ENCODE data around the gene CTBP2. TPM values are rescaled to one million over a fixed set of nuclear protein-coding genes. Genes with fewer than 3 reads are reported as not detected.
A peak's percentile ranks its signal among the peaks of the same experiment; 100 is the strongest.

The CTBP2 gene
- total RNA-seq, 3 donors from 2014 or later (not counting 1 experiment from before 2014, with no cell fraction given) = 120 to 179 (median 124) TPM

DNA sequence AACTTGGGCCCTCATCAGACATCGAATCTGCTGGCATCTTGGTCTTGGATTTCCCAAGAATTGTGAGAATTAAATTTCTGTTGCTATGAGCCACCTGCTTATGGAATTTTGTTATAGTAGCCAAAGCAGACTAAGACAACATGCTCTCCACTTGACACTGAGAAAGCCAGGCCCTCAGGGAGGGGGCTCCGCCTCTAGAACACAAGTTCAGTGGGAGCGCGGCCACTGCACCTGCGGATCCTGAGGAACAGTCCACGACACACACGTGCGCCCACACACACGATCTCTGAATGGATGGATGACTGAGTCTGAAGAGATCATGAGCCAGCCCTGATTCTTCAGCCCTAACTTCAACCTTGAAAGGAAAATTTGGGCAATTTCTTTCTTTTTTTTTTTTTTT is 73.7 kb downstream of the CTBP2 start:
- H3K27me3 Mint-ChIP-seq (ENCODE audit: low read depth in 2 of 2) = no peaks in the 10 kb centered on the region

DNA sequence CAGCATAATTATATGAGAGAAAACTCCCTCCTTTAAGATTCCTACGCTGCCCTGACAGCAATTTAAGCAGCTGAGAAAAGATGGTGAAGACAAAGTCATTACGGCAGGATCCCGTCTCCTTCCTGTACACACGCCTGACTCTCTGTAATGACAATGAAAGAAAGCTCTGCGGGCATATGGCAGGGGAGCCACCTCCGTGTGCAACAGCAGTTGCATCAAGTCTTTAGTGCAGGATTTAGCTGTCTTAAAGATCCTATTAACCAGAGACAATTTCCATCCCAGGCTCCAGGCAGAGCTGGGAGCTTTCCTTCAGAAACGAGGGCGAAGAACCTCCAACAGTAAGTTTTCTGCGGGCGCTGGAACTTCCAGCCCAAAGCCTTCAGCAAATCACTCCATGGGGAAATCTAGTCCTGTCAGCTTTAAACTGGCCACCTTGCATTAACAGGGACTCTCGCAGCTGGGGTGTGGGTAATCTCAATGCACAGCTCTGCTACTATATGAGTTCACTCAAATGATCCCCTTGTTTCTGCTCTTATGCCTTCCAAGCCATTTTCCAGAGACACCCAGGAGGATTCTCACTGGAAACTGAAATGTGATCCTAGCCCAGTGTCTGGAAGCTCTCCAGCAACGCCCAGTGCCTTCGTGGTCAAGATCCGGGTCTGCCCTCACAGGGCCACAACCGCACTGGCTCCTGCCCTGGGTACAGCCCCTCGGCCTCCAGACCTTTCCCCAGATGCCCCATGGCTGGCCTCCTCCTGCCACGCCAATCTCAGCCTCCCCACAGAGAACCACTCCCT is 74.9 kb downstream of the CTBP2 start:
- Mint-ChIP-seq H3K9me3 (no peaks in the 10 kb centered on the region), H3K27ac (peak overlapping the region; percentile 73 to 83), H3K4me1 (peaks cover 76 to 78% of the 10 kb centered on the region in 2 donors), H3K27me3 (ENCODE audit: low read depth in 2 of 2) (no peaks in the 10 kb centered on the region), H3K4me3 (no peak overlapping the region), H3K36me3 (no peaks in the 10 kb centered on the region)
- ATAC-seq = no peak
- Histone ChIP-seq H3K27me3 (ENCODE audit: control insufficient read depth, insufficient read depth, low read length) (no peaks in the 10 kb centered on the region), H3K4me1 (ENCODE audit: control insufficient read depth, insufficient read depth, low read length) (peaks cover 9% of the 10 kb centered on the region), H3K27ac (ENCODE audit: low read length) (no peak overlapping the region), H3K9me3 (ENCODE audit: control insufficient read depth, insufficient read depth, low read length) (no peaks in the 10 kb centered on the region), H3K36me3 (ENCODE audit: control insufficient read depth, insufficient read depth, low read length) (peaks cover 19% of the 10 kb centered on the region), H3K4me3 (ENCODE audit: low read length) (no peak overlapping the region)
- intact Hi-C loops (cut with micrococcal nuclease) = no loop called here
- 93% methylated on average over 17 of the region's 17 CpGs for WGBS (ENCODE audit: insufficient coverage)
- TF ChIP-seq, protein P1, sequence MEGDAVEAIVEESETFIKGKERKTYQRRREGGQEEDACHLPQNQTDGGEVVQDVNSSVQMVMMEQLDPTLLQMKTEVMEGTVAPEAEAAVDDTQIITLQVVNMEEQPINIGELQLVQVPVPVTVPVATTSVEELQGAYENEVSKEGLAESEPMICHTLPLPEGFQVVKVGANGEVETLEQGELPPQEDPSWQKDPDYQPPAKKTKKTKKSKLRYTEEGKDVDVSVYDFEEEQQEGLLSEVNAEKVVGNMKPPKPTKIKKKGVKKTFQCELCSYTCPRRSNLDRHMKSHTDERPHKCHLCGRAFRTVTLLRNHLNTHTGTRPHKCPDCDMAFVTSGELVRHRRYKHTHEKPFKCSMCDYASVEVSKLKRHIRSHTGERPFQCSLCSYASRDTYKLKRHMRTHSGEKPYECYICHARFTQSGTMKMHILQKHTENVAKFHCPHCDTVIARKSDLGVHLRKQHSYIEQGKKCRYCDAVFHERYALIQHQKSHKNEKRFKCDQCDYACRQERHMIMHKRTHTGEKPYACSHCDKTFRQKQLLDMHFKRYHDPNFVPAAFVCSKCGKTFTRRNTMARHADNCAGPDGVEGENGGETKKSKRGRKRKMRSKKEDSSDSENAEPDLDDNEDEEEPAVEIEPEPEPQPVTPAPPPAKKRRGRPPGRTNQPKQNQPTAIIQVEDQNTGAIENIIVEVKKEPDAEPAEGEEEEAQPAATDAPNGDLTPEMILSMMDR (IDR thresholded peaks at IDR 0.05) = no peak
- DNase-seq = no peak

More for the DNA sequence above, 73.7 kb downstream of the CTBP2 start:
- 93% methylated on average over 9 of the region's 9 CpGs for WGBS (ENCODE audit: insufficient coverage)
- no peak overlapping the region for H3K4me3 Mint-ChIP-seq
- Histone ChIP-seq H3K27ac (ENCODE audit: low read length) (no peak overlapping the region), H3K27me3 (ENCODE audit: control insufficient read depth, insufficient read depth, low read length) (no peaks in the 10 kb centered on the region), H3K4me1 (ENCODE audit: control insufficient read depth, insufficient read depth, low read length) (peaks cover 9% of the 10 kb centered on the region), H3K4me3 (ENCODE audit: low read length) (no peak overlapping the region), H3K36me3 (ENCODE audit: control insufficient read depth, insufficient read depth, low read length) (peaks cover 19% of the 10 kb centered on the region), H3K9me3 (ENCODE audit: control insufficient read depth, insufficient read depth, low read length) (no peaks in the 10 kb centered on the region)
- DNase-seq (no peak), ATAC-seq (no peak)
- no peaks in the 10 kb centered on the region for H3K9me3 Mint-ChIP-seq
- intact Hi-C loops (cut with micrococcal nuclease) = no loop called here
- no peaks in the 10 kb centered on the region for H3K36me3 Mint-ChIP-seq
- H3K4me1 Mint-ChIP-seq = peaks cover 74 to 78% of the 10 kb centered on the region in 2 donors
- H3K27ac Mint-ChIP-seq = peak overlapping the region; percentile 78 to 85
- TF ChIP-seq, protein P1 (IDR thresholded peaks at IDR 0.05) = no peak

DNA sequence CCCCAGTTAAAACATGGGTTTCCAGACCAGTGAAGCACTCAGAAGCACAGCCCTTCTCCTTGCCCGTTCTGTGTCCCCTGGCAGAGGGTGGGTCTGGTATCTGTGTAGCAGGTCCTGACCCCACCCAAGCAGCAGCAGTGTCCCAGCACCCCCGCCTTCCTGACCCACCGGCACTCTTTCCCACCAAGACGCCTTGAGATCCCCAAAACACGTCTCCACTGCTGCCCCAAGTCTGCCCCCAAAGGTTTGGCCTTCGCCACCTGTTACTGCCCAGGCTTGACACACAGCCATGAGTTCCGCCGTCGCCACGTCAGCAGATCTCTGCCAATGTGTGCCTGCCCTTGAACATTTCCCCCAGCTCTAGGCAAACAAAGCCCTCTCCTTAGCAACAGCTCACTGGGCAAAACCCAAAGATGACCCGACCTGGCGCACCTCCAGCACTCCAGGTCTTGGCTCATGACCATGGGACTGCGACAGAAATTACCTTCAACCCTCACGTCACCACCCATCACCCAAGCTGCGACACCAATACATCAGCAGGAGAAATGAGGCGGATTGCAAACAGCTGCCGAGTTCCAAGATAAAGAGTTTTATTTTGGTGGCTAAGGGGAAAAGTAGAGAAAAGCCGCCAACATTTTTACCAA is 75.6 kb downstream of the CTBP2 start:
- H3K36me3 ChIP-seq (ENCODE audit: control insufficient read depth, insufficient read depth, low read length) = peaks cover 19% of the 10 kb centered on the region
- WGBS (ENCODE audit: insufficient coverage) = 91% methylated on average over 14 of the region's 18 CpGs
- Mint-ChIP-seq H3K9me3 (no peaks in the 10 kb centered on the region), H3K4me1 (peaks cover 79 to 81% of the 10 kb centered on the region in 2 donors), H3K27me3 (ENCODE audit: low read depth in 2 of 2) (no peaks in the 10 kb centered on the region), H3K4me3 (no peak overlapping the region), H3K36me3 (no peaks in the 10 kb centered on the region), H3K27ac (peak overlapping the region; percentile 73 to 83)
- H3K4me1 ChIP-seq (ENCODE audit: control insufficient read depth, insufficient read depth, low read length) = peaks cover 6% of the 10 kb centered on the region
- no peak overlapping the region for H3K27ac ChIP-seq (ENCODE audit: low read length)
- intact Hi-C loops (cut with micrococcal nuclease) = no loop called here
- H3K4me3 ChIP-seq (ENCODE audit: low read length) = no peak overlapping the region
- DNase-seq (no peak), ATAC-seq (no peak)
- TF ChIP-seq, protein P1 (IDR thresholded peaks at IDR 0.05) = no peak
- H3K27me3 ChIP-seq (ENCODE audit: control insufficient read depth, insufficient read depth, low read length) = no peaks in the 10 kb centered on the region
- no peaks in the 10 kb centered on the region for H3K9me3 ChIP-seq (ENCODE audit: control insufficient read depth, insufficient read depth, low read length)

All from natural killer cell (primary cell).